LNCaP clone FGC (cell line): ENCODE data around the gene CACNA1C.

Source experiments
- DNase-seq: peaks from one replicate; pipeline ENCODE4 v3.0.0-alpha.2; 2011; ENCODE audit warnings: low read depth
- H3K4me3 ChIP-seq: 2 replicates; pipeline ENCODE4 v1.5.1; 2011; ENCODE audit warnings: mild to moderate bottlenecking, low read depth, low read length, control low read depth
- CTCF ChIP-seq: IDR thresholded peaks from 2 replicates; pipeline ENCODE4 v1.5.1; 2012; ENCODE audit warnings: mild to moderate bottlenecking; ENCODE audit not compliant: control insufficient read depth, insufficient read depth; ENCODE audit errors: extremely low read depth

The CACNA1C gene

GRCh38 chr12:2138294-2138693, 85.5 kb downstream of the CACNA1C start:
- no peak overlapping the region for H3K4me3 ChIP-seq
- no peak for TF ChIP-seq CTCF
- DNase-seq: no peak

- no peak for TF ChIP-seq CTCF
Measured at GRCh38 chr12:2138871-2139308, 86.1 kb downstream of the CACNA1C start.

GRCh38 chr12:2139651-2140050, 86.9 kb downstream of the CACNA1C start:
- H3K4me3 ChIP-seq: no peak overlapping the region
- no peak for TF ChIP-seq CTCF
- DNase-seq: no peak

More at GRCh38 chr12:2138871-2139308, 86.1 kb downstream of the CACNA1C start:
- no peak overlapping the region for H3K4me3 ChIP-seq
- DNase-seq: no peak

- DNase-seq: no peak
- H3K4me3 ChIP-seq: no peak overlapping the region
- TF ChIP-seq CTCF: no peak
Measured at GRCh38 chr12:2140858-2141519, 88.2 kb downstream of the CACNA1C start.

GRCh38 chr12:2142068-2142467, 89.3 kb downstream of the CACNA1C start:
- H3K4me3 ChIP-seq: no peak overlapping the region
- no peak for DNase-seq
- TF ChIP-seq CTCF: no peak

- TF ChIP-seq CTCF: no peak
- H3K4me3 ChIP-seq: no peak overlapping the region
- DNase-seq: no peak
Measured at GRCh38 chr12:2144951-2145350, 92.2 kb downstream of the CACNA1C start.

- no peak overlapping the region for H3K4me3 ChIP-seq
- no peak for TF ChIP-seq CTCF
- DNase-seq: no peak
Measured at GRCh38 chr12:2145433-2145998, 92.7 kb downstream of the CACNA1C start.
